ENCODE data around the gene CBL.
"Not testable (repeated sequence)": the region's sequence is repeated elsewhere in the genome, so short reads cannot be mapped to it uniquely, and the experiment has no call there.

Gene CBL

DNA sequence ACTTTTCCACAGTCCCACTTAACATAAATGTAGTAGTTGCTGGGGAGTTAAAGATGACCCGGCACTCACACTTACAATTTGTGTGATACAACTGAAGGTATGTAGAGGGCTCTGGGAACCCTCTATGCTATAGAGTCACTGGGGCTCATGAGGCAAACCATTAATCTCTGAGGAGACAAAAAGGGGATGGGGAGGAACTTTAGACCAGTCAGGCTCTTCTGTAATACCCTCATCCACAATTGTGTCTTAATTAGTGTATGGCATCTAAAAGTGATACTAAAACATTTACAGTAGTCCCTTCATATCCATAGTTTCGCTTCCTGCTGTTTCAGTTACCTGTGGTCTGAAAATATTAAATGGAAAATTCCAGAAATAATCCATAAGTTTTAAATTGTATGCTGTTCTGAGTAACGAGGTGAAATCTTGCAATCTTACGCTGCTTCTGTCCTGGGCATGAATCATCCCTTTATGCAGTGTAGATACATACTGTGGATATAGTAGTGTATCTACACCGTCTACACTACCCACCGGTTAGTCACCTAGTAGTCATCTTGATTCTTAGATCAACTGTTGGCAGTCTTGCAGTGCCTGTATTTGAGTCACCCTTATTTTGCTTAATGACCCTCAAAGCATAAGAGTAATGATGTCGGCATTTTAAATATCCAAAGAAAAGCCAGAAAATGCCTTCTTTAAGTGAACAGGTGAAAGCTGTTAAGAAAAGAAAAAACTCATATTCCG lies 12.2 kb downstream of the CBL start:
- DNase-seq = no peak

DNA sequence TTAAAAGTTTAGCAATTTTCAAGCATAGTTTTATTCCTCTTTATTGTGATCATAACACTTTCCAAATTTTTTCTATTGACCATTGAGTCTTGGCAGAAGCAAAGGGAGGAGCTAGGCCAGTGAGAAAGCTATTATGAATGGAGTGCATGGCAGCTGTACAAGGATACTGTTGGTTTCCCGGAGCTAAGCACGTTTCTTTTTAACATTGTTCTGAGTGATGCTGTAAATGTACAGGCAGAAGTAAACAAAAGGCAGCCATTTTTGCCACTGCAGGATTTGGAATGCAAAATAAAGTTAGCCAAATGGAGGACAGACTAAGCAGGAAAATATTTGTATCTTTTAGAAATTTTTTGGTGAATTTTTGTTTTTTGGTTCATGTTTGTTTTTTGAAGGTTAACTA lies 16.2 kb downstream of the CBL start:
- peak; percentile 37 for DNase-seq

DNA sequence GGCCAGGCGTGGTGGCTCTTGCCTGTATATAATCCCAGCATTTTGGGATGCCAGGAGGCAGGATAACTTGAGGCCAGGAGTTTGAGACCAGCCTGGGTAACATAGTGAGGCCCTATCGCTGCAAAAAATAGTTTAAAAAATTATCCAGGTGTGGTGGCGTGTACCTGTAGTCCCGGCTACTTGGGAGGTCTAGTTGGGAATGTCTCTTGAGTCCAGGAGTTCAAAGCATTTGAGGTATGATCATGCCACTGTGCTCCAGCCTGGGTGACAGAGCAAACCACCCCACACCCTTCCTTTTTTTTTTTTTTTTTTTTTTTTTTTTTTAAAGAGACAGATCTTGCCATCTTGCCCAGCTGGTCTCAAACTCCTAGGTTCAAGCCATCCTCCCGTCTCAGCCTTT lies 16.8 kb downstream of the CBL start:
- no peak for DNase-seq

DNA sequence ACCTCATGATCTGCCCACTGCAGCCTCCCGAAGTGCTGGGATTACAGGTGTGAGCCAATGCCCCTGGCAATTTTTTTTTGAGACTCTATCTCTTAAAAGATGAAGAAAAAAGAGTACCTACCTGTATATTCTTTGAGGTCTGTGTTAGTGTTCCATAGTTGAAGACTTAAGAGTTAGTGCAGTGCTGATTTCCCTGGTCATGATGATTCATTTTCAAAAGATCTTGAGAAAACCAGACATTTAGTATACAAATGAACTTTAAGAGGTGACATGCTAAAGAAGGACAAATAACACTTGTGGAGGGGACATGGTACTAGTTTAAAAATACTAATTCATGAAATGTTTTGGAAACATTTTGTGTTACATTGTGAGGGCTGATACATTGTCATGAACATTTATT lies 17.7 kb downstream of the CBL start:
- DNase-seq = no peak

DNA sequence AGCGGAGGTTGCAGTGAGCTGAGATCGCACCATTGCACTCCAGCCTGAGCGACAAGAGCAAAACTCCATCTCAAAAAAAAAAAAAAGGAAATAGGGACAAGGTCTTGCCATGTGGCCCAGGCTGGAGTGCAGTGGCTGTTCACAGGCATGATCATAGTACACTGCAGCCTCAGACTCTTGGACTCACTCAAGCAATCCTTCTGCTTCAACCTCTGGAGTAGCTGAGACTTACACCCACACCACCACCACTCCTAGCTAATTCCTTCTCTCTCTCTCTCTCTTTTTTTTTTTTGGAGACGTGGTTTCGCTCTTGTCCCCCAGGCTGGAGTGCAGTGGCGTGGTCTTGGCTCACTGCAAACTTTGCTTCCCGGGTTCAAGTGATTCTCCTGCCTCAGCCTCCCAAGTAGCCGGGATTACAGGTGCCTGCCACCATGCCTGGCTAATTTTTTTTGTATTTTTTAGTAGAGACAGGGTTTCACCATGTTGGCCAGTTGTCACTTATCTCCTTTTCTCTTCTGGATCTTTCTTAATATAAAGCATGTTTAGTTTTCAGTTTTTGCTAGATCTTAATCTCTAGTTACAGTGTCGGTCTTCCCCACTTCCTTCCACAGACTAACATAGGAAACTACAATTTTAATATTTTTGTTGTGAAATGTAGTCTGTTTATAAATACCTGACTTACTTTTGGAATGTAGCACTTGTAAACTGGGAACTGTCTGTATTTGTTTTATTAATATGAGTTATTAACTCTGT lies 22.6 kb downstream of the CBL start:
- DNase-seq = not testable (repeated sequence)

DNA sequence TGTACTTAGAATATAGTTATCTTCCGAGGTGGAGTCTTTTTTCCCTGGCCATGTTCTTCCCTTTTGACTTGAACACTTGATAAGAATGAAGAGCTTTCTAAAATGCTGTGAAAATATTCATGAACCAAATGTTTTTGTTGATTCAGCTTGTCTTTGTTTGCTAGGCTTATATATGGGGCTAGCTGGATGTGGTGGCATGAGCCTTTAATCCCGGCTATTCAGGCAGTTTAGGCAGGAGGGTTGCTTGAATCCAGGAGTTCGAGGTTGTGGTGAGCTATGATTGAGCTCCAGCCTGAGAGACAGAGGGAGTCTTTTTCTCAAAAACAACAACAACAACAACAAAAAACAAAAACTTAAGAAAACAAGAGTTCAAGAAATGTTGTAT lies 23.1 kb downstream of the CBL start:
- no peak for DNase-seq

DNA sequence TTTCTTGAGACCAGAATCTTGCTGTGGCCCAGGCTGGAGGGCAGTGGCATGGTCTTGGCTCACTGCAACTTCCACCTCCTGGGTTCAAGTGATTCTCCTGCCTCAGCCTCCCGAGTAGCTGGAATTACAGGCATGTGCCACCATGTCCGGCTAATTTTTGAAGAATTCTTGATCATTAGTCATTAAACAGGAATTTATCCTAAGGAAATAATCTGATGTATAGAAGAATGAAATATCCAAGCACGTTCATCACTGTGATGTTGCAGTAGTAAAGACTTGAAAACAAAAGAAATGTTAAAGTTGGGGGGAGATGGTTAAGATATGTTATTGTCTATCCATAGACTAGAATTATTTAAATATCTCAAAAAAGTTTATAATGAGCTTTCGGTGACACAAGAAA lies 23.6 kb downstream of the CBL start:
- DNase-seq = no peak

DNA sequence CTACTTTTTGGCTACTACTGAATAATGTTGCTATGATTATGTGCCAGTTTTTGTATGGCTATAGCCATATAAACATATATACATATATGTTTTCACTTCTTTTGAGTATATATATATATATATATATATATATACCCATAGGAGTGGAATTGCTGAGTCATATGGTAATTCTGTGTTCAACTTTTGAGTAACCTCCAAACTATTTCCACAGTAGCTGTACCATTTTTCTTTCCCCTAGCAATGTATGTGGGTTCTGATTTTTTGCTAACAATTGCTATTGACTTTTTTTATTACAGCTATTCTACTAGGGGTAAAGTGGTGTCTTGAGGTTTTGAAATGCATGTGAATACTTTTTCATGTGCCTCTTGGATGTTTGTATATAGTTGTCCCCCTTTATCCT lies 30.4 kb downstream of the CBL start:
- DNase-seq = no peak

DNA sequence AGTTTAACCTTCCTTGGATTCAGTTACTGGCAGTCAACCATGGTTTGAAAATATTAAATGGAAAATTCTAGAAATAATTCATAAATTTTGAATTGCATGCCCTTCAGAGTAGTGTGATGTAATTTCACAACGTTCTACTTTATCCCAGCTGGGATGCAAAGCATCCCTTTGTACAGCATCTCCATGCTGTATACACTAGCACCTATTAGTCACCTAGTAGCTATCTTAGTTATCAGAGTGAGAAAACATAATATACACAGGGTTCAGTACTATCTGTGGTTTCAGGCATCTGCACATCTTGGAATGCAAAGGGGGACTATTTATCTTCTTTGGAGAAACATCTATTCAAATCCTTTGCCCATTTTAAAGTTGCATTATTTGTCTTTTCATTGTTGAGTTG lies 30.8 kb downstream of the CBL start:
- DNase-seq = no peak

DNA sequence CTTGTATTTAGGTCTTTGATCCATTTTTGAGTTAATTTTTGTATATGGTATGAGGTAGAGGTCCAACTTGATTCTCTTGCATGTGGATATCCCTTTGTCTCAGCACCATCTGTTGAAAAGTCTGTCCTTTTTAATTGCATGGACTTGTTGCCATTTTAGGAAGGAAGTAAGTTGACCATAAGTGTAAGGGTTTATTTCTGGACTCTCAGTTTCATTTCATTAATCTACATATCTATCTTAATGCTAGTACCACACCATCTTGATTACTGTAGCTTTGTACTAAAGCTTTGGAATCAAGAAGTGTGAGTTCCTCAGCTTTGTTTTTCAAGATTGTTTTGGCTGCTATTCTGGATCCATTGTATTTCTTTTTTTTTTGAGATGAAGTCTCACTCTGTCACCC lies 31.4 kb downstream of the CBL start:
- DNase-seq = no peak

DNA sequence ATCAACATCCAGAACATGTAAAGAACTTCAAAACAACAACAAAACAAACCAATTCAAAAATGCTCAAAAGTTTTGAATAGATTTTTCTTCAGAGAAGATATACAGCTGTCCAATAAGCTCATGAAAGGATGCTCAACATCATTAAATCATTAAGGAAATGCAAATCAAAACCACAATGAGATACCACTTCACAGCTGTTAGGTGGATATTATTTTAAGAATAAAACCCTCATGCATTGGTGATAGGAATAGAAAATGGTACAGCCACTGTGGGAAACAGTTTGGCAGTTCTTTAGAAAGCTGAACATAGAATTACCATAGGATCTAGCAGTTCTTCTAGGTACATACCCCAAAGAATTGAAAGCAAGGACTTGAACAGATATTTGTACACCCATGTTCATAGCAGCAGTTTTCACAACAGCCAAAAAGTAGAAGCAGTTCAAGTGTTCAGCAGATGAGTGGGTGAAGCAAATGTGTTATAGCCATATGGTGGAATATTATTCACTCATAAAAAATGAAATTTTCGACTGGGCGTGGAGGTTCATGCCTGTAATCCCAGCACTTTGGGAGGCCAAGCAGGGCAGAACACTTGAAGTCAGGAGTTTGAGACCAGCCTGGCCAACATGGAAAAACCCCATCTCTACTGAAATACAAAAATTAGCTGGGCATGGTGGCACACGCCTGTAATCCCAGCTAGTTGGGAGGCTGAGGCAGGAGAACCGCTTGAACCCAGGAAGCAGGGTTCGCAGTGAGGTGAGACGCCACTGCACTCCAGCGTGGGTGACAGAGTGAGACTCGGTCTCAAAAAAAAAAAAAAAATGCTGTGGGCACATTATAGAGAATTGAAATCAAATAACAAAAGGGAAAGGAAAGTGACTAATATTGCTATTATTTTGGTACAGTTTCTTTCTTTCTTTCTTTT lies 42.9 kb downstream of the CBL start:
- no peak for DNase-seq

DNA sequence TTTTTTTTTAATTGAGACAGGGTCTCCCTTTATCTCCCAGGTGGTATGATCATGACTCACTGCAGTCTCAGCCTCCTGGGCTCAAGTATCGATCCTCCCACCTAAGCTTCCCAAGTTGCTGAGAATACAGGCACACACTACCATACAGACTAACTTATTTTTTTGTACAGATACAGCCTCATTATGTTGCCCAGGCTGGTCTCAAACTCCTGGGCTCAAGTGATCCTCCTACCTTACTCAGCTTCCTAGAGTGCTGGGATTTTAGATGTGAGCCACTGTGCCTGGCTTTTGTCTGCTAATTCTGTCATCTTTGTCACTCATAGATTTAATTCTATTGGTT lies 43.5 kb downstream of the CBL start:
- DNase-seq = no peak

DNA sequence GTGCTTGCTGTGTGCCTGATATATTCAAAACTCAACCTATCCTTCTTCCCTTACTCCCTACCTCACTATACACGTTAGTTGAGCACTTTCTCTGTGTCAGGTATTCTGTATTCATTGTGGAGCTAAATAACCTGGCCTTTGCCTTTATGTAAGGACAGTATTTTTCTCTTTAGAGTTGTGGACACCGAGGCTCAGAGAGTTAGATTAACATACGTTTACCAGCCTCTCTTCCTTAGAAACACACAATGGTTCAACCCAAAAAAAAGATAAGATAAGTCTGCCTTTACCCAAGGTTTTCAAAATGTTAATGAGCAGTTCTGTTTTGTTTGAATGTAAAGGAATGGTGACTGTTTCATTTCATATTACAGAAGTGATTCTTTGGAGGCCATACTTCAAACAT lies 45.0 kb downstream of the CBL start:
- DNase-seq = no peak

DNA sequence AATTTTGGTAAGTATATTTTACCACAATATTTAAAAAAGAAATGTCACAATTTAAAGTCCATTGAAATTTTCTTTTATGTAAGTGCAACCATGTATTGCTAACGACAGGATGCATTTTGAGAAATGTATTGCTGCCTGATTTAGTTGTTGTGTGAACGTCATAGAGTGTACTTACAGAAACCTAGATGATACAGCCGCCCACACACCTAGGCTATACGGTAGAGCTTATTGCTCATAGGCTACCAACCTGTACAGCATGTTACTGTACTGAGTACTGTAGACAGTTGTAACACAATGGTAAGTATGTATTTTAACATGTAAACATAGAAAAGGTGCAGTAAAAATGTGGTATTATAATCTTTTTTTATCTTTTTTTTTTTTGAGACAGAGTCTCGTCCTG lies 48.1 kb downstream of the CBL start:
- DNase-seq = no peak

DNA sequence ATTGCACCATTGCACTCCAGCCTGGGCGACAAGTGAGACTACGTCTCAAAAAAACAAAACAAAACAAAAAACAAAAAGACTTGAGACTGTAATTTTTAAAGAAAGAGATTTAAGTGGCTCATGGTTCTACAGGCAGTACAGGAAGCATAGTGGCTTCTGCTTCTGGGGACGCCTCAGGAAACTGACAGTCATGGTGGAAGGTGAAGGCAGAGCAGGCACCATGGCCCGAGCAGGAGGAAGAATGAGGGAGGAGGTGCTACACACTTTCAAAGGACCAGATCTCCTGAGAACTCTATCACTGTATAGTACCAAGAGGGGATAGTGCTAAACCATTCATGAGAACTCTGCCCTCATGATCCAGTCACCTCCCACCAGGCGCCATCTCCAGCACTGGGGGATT lies 52.0 kb downstream of the CBL start:
- no peak for DNase-seq

DNA sequence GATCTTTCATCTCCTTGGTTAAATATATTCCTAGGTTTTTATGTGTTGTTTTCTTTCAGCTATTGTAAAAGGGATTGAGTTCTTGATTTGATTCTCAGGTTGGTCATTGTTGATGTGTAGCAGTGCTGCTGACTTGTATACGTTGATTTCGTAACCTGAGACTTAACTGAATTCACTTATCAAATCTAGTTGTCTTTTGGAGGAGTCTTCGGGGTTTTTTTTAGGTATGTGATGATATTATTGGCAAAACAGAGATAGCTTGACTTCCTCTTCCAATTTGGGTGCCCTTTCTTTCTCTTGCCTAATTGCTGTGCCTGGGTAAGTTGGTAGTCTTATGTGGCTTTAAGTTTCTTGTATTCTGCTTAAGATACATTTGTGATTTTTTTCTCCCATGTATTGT lies 52.8 kb downstream of the CBL start:
- no peak for DNase-seq

DNA sequence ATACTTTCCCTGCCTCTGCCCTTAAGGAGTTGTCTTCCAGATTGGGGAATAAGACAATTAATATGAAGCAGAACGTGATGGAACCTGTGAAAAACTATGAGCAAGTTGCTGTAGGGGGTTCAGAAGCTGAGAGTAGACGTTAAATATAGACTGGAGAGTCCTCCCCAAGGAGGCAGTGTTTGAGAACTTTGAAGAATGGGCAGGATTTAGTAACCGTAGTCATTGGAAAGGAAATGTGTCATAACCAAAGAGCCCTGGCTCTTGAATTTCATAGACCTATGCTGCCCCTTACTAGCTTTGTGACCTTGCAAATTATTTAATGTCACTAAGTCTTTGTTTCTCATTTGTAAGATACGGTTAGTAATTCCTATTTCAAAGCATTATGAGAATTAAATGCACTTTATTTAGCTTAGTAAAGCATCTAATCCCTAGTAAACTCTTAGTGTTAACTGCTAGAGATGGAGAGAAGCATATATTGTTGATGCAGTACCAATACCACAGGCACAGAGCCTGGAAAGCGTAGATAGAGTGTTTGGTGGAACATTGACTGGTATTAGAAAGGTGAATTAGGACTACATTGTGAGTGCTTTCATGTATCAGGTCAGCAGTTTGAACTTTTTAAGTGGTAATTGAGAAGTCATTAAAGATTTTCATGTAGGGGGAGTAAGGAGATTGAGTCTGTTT lies 56.7 kb downstream of the CBL start:
- DNase-seq = no peak

DNA sequence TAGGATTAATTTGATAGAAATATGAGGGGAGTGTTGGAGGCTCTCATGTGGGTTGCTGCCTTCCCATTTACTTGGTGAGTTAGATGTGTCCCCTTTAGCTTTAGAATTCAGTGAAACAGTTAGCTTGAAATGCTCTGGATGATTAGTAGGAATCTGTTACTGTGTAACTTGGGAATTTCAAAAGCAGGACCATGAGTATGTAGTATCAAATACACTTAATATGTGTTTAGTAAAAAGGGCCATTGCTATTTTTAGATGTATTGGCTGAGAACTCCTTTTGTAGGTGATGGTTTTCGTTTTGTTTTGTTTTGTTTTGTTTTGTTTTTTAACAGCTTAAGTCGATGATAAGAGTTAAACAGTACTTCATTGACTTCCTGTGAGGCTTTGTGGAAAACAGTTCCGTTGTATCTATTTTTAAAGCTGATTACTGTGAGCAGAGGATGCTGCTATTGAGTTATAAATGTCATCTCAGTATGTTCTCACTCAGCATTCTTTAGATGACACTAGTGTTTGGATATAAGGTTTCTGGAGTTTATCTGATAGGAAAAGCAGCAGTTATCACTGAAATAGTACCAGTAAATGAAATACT lies 57.3 kb downstream of the CBL start:
- DNase-seq = no peak

DNA sequence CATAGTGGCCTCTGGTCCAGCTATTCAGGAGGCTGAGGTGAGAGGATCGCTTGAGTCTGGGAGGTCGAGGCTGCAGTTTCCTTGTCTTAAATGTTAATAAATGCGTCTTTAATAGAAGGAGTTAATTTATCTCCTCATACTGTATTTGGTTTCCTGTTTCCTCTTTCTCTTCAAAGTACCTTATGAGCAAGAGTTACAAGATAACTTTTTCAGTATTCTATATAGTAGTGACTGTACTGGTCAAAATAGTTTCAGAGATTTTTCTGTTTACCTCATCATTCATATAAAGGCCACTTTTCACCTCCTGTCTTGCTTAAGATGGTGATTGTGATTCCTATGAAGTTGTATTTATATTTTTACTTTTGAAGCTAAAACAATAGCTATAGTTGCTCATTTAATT lies 59.9 kb downstream of the CBL start:
- no peak for DNase-seq

DNA sequence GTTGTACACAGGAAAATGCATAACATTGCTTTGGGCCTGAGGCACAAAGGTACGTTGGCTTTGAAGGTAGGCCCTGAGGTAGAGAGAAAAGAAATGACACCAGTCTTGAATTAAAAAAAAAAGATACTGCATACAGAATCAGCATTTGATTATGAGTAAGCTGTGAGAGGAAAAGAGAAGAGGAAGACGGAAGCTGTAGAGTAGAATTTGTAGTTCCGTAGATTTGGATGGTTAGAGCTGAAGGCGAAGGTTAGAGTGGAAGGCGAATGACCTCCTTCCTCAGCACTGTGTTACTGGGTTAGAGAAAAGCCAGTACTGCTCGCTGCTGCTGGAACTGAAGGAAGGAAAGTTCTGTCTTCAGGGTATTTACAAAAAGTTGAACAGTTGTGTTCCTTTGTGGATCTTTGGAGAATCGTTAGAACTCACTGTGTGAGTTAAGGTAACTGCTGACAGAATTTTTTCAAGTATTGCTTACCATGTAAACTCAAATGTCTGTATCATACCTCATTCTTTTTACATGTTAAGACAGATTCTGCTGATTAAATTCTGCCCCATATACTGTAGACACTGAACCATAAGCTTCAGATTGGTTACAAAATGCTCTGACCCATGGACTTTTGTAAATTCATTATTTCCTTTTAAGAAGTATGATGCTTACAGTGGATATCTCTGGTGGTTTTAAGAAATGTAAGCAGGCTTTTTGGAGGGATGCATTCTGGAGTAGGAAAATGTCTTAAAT lies 60.5 kb downstream of the CBL start:
- DNase-seq = no peak

DNA sequence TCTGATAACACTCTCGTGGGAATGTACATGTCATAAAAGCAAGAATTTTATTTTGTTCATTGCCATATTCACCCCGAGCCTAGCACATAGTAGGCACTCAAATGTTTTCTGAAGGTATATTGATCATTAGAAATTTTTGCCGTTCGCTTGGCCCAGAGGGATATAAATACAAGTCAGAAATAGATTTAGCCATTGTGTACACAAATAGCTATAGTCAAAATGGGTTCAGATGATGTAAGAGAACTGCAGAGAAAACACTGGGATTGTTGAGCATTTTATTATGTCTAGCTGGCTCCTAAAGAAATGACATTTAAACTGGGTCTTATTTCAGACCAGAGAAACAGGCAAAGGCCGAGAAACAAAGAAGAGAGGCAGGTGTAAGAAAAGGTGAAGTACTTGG lies 61.5 kb downstream of the CBL start:
- DNase-seq = no peak

DNA sequence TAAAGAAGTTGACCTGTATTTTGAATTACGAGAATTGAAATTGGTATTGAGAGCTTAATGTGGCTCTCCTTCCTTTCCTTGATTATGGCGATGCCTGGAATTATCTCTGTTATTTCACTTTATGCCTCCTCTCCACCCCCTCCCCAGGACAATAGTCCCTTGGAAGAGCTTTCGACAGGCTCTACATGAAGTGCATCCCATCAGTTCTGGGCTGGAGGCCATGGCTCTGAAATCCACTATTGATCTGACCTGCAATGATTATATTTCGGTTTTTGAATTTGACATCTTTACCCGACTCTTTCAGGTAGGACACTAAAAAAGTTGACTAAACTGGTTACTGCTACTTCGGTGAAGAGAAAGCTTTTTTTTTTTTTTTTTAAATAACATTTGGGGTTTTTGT lies 67.6 kb downstream of the CBL start:
- DNase-seq = no peak

Measured in NCI-H1417 treated with DMSO at 0.1 percent for 48 hours (cell line).